Sigmoid colon (tissue), 4 donors: ENCODE measurements around the gene SELENBP1.

Experiments
- CTCF ChIP-seq, 4 experiments: fragments of 450-650 bp in 3 of 4; fragments of 200-600 bp in 1 of 4; IDR thresholded peaks; one replicate each; pipeline ENCODE4 v1.5.1; 2016 to 2019; ENCODE audit warnings: antibody characterized with exemption in 4 of 4, mild to moderate bottlenecking in 3 of 4, moderate library complexity in 2 of 4
- POLR2A ChIP-seq, 2 donors: fragments of 450-650 bp; IDR thresholded peaks; one replicate each; pipeline ENCODE4 v1.6.1; 2016; ENCODE audit warnings: antibody characterized with exemption in 2 of 2, mild to moderate bottlenecking in 2 of 2, moderate library complexity in 2 of 2
- POLR2AphosphoS5 ChIP-seq, 4 donors: sonication (generic); formaldehyde crosslinking; IDR thresholded peaks; one replicate each; pipeline ENCODE4 v1.6.1; 2017; ENCODE audit warnings: antibody characterized with exemption in 4 of 4

GRCh38 chr1:151342021-151342420, 30.5 kb downstream of the SELENBP1 start:
- TF ChIP-seq CTCF (IDR thresholded peaks at IDR 0.05): no peak
- no peak for TF ChIP-seq POLR2A (IDR thresholded peaks at IDR 0.05)
- no peak for TF ChIP-seq POLR2AphosphoS5 (IDR thresholded peaks at IDR 0.05)
